Ovary (tissue), 1 donor: ENCODE measurements around the gene UBFD1.

Source experiments
- EP300 ChIP-seq: sonication (generic); formaldehyde crosslinking; IDR thresholded peaks from one replicate; pipeline ENCODE4 v1.6.1; 2017; ENCODE audit warnings: antibody characterized with exemption
- POLR2A ChIP-seq: fragments of 450-650 bp; IDR thresholded peaks from one replicate; pipeline ENCODE4 v1.6.1; 2017; ENCODE audit warnings: antibody characterized with exemption, mild to moderate bottlenecking, moderate library complexity

DNA sequence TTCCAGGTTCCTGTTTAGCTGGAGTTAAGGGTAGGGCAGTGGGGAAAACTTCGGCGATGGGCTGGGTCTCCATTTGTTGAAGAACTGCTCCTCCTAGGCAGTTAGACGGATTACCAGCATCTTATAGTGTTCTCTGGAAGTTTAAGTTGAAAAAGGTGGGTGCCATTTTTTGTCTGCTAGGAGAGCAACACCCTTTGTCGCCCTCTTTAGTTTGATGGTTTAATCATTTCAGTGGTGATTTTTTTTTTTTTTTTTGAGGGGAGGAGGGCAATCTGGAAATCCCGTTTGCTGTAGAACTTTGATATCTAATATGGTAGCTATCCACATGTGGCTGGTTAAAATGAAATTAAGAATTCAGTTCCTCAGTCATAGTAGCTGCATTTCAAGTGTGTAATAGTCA is 4.1 kb downstream of the UBFD1 start:
- TF ChIP-seq POLR2A (no peak), EP300 (no peak)
